Measurements from ENCODE around the gene PIN1.

DNA sequence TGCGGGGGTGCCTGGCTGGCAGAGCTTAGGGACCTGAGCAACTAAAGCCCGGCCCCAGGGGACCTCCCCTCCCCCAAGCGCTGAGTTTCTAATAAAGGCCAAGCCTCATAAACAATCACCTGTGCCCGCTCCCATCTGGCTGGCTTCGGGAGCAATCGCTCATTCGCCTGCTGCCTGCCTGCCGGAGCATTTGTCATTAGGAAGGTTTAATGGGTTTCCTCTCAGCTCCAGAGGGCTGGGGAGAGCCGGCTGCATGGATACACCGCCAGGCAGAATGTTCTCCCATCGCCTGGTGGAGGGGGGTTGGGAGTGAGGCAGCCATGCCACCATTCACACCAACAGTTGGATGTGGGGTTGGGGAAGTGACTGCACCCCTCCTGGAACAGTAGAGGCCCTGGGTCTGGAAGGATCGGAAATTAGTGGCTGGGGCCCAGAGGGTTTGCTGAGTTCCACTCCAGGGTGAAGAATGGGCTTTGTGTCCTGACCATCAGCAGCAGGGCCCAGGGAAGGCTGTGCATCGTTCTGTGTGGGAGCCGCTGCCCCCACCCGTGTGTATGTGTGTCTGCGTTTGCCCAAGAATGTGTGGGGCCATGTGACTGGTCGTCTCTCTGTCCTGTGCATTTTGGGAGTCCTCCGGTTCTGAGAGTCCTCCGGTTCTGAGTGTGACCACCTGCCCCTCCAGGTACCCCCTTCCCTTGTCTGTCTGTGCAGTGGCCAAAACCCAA, 15.3 kb downstream of the PIN1 start:
- TF ChIP-seq, protein P1, sequence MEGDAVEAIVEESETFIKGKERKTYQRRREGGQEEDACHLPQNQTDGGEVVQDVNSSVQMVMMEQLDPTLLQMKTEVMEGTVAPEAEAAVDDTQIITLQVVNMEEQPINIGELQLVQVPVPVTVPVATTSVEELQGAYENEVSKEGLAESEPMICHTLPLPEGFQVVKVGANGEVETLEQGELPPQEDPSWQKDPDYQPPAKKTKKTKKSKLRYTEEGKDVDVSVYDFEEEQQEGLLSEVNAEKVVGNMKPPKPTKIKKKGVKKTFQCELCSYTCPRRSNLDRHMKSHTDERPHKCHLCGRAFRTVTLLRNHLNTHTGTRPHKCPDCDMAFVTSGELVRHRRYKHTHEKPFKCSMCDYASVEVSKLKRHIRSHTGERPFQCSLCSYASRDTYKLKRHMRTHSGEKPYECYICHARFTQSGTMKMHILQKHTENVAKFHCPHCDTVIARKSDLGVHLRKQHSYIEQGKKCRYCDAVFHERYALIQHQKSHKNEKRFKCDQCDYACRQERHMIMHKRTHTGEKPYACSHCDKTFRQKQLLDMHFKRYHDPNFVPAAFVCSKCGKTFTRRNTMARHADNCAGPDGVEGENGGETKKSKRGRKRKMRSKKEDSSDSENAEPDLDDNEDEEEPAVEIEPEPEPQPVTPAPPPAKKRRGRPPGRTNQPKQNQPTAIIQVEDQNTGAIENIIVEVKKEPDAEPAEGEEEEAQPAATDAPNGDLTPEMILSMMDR (IDR thresholded peaks at IDR 0.05) = no peak
- TF ChIP-seq POLR2A (IDR thresholded peaks at IDR 0.05) = no peak
